NCI-H82 (cell line): ENCODE data around the gene VPS4B.

Experiments
- DNase-seq: peaks from one replicate; lab custom pipeline; 2025; lab: John Stamatoyannopoulos, UW

Gene VPS4B

GRCh38 chr18:63430526-63430925 is 8.2 kb upstream of the VPS4B start:
- no peak for DNase-seq

GRCh38 chr18:63427558-63427957 is 5.3 kb upstream of the VPS4B start:
- no peak for DNase-seq

GRCh38 chr18:63422864-63423304 is 608 bp upstream of the VPS4B start:
- DNase-seq, result no peak

- DNase-seq, result no peak
Measured at GRCh38 chr18:63421514-63421913, 762 bp downstream of the VPS4B start.

GRCh38 chr18:63412953-63413352 is 9.3 kb downstream of the VPS4B start:
- DNase-seq, result no peak

GRCh38 chr18:63410792-63411191 is 11.5 kb downstream of the VPS4B start:
- no peak for DNase-seq

- no peak for DNase-seq
Measured at GRCh38 chr18:63409301-63409700, 13.0 kb downstream of the VPS4B start.

GRCh38 chr18:63407734-63408133 is 14.5 kb downstream of the VPS4B start:
- no peak for DNase-seq

- DNase-seq, result no peak
Measured at GRCh38 chr18:63405986-63406385, 16.3 kb downstream of the VPS4B start.

GRCh38 chr18:63402246-63403162 is 19.8 kb downstream of the VPS4B start:
- no peak for DNase-seq

GRCh38 chr18:63399300-63399699 is 23.0 kb downstream of the VPS4B start:
- DNase-seq, result no peak

GRCh38 chr18:63397349-63397748 is 24.9 kb downstream of the VPS4B start:
- no peak for DNase-seq

GRCh38 chr18:63395503-63395902 is 26.8 kb downstream of the VPS4B start:
- no peak for DNase-seq

- DNase-seq, result no peak
Measured at GRCh38 chr18:63394954-63395353, 27.3 kb downstream of the VPS4B start.

GRCh38 chr18:63387861-63388260 is 34.4 kb downstream of the VPS4B start:
- no peak for DNase-seq

- no peak for DNase-seq
Measured at GRCh38 chr18:63382843-63383242, 39.4 kb downstream of the VPS4B start.

GRCh38 chr18:63379639-63379962 is 42.7 kb downstream of the VPS4B start:
- no peak for DNase-seq

- DNase-seq, result no peak
Measured at GRCh38 chr18:63378919-63379638, 43.2 kb downstream of the VPS4B start.

- DNase-seq, result peak; percentile 5
Measured at GRCh38 chr18:63377275-63377980, 44.8 kb downstream of the VPS4B start.

GRCh38 chr18:63376538-63376937 is 45.7 kb downstream of the VPS4B start:
- DNase-seq, result no peak

GRCh38 chr18:63374540-63374939 is 47.7 kb downstream of the VPS4B start:
- no peak for DNase-seq

GRCh38 chr18:63373161-63373560 is 49.1 kb downstream of the VPS4B start:
- no peak for DNase-seq

GRCh38 chr18:63368611-63369010 is 53.7 kb downstream of the VPS4B start:
- DNase-seq, result no peak
